ENCODE data around the gene NID2.

The NID2 gene

GRCh38 chr14:51990488-51990887 lies 78.4 kb downstream of the NID2 start:
- no peak for FAIRE-seq
- TF ChIP-seq, protein P1, sequence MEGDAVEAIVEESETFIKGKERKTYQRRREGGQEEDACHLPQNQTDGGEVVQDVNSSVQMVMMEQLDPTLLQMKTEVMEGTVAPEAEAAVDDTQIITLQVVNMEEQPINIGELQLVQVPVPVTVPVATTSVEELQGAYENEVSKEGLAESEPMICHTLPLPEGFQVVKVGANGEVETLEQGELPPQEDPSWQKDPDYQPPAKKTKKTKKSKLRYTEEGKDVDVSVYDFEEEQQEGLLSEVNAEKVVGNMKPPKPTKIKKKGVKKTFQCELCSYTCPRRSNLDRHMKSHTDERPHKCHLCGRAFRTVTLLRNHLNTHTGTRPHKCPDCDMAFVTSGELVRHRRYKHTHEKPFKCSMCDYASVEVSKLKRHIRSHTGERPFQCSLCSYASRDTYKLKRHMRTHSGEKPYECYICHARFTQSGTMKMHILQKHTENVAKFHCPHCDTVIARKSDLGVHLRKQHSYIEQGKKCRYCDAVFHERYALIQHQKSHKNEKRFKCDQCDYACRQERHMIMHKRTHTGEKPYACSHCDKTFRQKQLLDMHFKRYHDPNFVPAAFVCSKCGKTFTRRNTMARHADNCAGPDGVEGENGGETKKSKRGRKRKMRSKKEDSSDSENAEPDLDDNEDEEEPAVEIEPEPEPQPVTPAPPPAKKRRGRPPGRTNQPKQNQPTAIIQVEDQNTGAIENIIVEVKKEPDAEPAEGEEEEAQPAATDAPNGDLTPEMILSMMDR (IDR thresholded peaks at IDR 0.05; ENCODE audit: insufficient read depth, missing control alignments) = no peak
- no peak for DNase-seq (ENCODE audit: insufficient read length, low spot score)

DNA sequence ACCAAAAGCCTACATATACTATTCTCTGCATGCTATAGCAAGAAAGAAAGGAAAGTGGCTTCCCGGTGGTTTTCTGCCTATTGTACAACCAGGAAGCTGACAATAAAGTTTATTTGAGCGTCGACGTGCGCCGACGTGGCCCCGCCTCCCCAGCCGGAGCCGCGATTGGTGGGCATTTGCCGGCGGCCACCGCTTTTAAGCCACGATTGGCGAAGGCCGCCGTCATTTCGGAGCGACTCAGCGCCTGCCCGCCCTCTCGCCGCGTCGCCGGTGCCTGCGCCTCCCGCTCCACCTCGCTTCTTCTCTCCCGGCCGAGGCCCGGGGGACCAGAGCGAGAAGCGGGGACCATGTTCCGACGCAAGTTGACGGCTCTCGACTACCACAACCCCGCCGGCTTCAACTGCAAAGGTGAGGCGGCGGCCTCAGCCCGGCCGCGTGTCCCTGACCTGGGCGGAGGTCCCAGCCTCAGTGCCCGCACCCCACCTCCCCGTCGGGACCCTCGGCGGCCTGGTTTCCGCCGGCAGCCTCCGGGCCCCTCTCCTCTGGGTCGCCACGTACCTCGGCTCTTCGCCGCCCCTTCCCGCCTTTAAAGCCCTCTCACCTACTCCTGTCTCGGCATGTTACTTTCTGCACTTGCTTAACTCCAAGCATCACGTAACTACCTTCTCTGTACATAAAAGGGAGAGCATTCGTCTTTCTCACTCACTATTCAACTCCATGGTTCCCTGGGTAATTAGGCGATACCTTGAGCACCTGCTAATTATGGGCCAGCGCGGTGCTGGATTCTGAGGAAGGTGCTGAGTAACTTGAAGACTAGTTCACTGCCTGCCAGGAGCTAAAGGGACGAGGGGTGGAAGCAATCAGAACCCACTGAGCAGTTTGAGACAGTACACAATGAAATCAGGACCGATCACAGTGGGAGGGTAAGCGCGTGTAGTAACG lies 79.3 kb downstream of the NID2 start, which contains the start of gene RTRAF:
Gene RTRAF (plus strand): TSS at position 254 of the 942 bp plus-strand sequence. CDS start 94 bp downstream, at position 348.
- FAIRE-seq = no peak
- peak; percentile 62 for DNase-seq (ENCODE audit: insufficient read length, low spot score)
- TF ChIP-seq, protein P1 (IDR thresholded peaks at IDR 0.05; ENCODE audit: insufficient read depth, missing control alignments) = no peak

DNA sequence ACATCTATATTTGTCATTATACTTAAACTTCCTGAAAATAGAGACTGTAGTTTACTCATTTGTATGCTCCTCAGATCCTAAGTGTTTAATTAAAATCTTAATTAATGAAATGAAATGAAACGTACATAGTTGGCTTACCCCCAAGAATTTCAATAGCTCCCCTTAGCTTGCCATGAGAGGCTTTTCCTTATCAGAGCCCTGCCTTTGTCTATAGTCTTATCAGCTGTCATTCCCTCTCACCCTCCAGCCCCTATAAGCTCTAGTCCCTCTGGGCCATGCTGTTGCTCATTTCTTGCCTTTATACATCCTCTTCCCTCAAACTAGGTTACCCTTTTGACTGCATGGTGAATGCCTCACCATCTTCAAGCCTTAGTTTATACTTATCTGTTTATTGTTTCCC lies 80.6 kb downstream of the NID2 start:
- FAIRE-seq = no peak
- TF ChIP-seq, protein P1 (IDR thresholded peaks at IDR 0.05; ENCODE audit: insufficient read depth, missing control alignments) = no peak
- no peak for DNase-seq (ENCODE audit: insufficient read length, low spot score)

- no peak for DNase-seq (ENCODE audit: insufficient read length, low spot score)
- TF ChIP-seq, protein P1 (IDR thresholded peaks at IDR 0.05; ENCODE audit: insufficient read depth, missing control alignments) = no peak
- no peak for FAIRE-seq
Measured at GRCh38 chr14:51981218-51981854, 87.5 kb downstream of the NID2 start.

- DNase-seq (ENCODE audit: insufficient read length, low spot score) = peak; percentile 33
- FAIRE-seq = peak; percentile 88
- TF ChIP-seq, protein P1 (IDR thresholded peaks at IDR 0.05; ENCODE audit: insufficient read depth, missing control alignments) = peak; percentile 84
Measured at GRCh38 chr14:51979088-51979709, 89.7 kb downstream of the NID2 start.

GRCh38 chr14:51978681-51979085 lies 90.2 kb downstream of the NID2 start:
- FAIRE-seq (no peak), DNase-seq (ENCODE audit: insufficient read length, low spot score) (no peak)
- TF ChIP-seq, protein P1 (IDR thresholded peaks at IDR 0.05; ENCODE audit: insufficient read depth, missing control alignments) = no peak

Measured in D721Med (cell line).